Measurements from ENCODE around the gene PACSIN2.

The PACSIN2 gene

GRCh38 chr22:42897960-42898359 lies 117.0 kb downstream of the PACSIN2 start:
- H3K27me3 ChIP-seq = no peaks in the 10 kb centered on the region
- TF ChIP-seq CTCF (IDR thresholded peaks at IDR 0.05) = no peak
- no peak for DNase-seq
- no peak overlapping the region for H3K27ac ChIP-seq
- H3K4me1 ChIP-seq = peaks cover 0 to 54% (median 46%) of the 10 kb centered on the region in 4 donors
- H3K9me3 ChIP-seq = no peaks in the 10 kb centered on the region
- H3K36me3 ChIP-seq = peaks cover 5 to 36% (median 7%) of the 10 kb centered on the region in 3 donors
- no peak overlapping the region for H3K4me3 ChIP-seq
- intact Hi-C loops (cut with DNase I; ENCODE audit: low total_unique reads) = no loop called here

GRCh38 chr22:42895541-42895981 lies 119.4 kb downstream of the PACSIN2 start:
- H3K36me3 ChIP-seq = peaks cover 26 to 37% (median 28%) of the 10 kb centered on the region in 3 donors
- no peaks in the 10 kb centered on the region for H3K9me3 ChIP-seq
- peak overlapping the region; percentile 43 to 55 for H3K27ac ChIP-seq
- TF ChIP-seq CTCF (IDR thresholded peaks at IDR 0.05) = no peak
- no peak overlapping the region for H3K4me3 ChIP-seq
- intact Hi-C loops (cut with DNase I; ENCODE audit: low total_unique reads) = no loop called here
- H3K4me1 ChIP-seq = peaks cover 0 to 33% (median 28%) of the 10 kb centered on the region in 4 donors
- no peaks in the 10 kb centered on the region for H3K27me3 ChIP-seq
- no peak for DNase-seq

GRCh38 chr22:42895087-42895486 lies 119.9 kb downstream of the PACSIN2 start:
- Histone ChIP-seq H3K4me1 (peaks cover 0 to 33% (median 28%) of the 10 kb centered on the region in 4 donors), H3K36me3 (peaks cover 31 to 41% (median 33%) of the 10 kb centered on the region in 3 donors), H3K9me3 (no peaks in the 10 kb centered on the region), H3K4me3 (no peak overlapping the region), H3K27ac (peak overlapping the region; percentile 43 to 55), H3K27me3 (no peaks in the 10 kb centered on the region)
- no peak for TF ChIP-seq CTCF (IDR thresholded peaks at IDR 0.05)
- no peak for DNase-seq
- intact Hi-C loops (cut with DNase I; ENCODE audit: low total_unique reads) = no loop called here

- Histone ChIP-seq H3K9me3 (no peaks in the 10 kb centered on the region), H3K4me3 (no peak overlapping the region), H3K36me3 (peaks cover 46 to 49% (median 47%) of the 10 kb centered on the region in 3 donors), H3K27ac (no peak overlapping the region), H3K4me1 (peaks cover 0 to 33% (median 28%) of the 10 kb centered on the region in 4 donors), H3K27me3 (no peaks in the 10 kb centered on the region)
- no peak for DNase-seq
- intact Hi-C loops (cut with DNase I; ENCODE audit: low total_unique reads) = no loop called here
- no peak for TF ChIP-seq CTCF (IDR thresholded peaks at IDR 0.05)
Observed at GRCh38 chr22:42893371-42894150, 121.4 kb downstream of the PACSIN2 start.

DNA sequence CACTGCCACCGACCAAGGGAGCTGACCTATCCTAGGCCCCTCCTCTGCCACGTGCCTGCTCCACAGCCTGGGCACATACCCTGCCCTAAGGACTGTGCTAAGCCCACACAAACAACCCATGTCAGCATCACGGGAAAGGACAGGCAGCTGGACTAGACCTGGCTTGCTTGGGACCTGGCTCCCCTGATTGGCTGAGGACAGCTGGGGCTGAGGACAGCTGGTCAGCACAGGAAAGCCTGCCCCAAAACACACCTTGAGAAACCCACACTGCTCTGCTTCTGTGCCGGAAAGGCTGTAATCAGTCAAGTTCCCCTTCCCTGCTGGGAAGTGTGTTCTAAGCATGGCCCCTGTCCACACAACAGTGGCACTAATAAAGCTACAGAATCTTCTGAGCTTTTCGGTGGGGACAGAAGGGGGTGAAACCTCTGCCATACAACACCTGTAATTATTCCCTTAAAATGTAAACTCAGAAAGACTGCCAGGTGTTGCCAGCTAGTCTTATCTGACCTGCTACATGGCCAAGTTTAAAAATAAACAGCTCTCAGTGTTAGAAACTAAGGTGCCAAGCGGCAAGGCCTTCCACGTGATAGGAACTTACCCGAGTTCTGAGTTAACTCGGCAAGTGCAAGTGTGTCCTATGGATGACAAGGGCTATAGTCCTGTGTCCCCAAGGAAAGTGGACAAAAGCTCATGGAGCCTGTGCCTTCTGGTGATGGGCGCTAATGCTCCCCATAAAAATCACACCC lies 122.2 kb downstream of the PACSIN2 start:
- no peak for DNase-seq
- Histone ChIP-seq H3K4me3 (no peak overlapping the region), H3K27ac (no peak overlapping the region), H3K9me3 (no peaks in the 10 kb centered on the region), H3K36me3 (peaks cover 54 to 57% (median 55%) of the 10 kb centered on the region in 3 donors), H3K27me3 (no peaks in the 10 kb centered on the region), H3K4me1 (peaks cover 0 to 33% (median 26%) of the 10 kb centered on the region in 4 donors)
- intact Hi-C loops (cut with DNase I; ENCODE audit: low total_unique reads) = no loop called here
- no peak for TF ChIP-seq CTCF (IDR thresholded peaks at IDR 0.05)
